ENCODE data around the gene CRYGA. TPM values are rescaled to one million over a fixed set of nuclear protein-coding genes. Genes with fewer than 3 reads are reported as not detected.
A peak's percentile ranks its signal among the peaks of the same experiment; 100 is the strongest.
"Not testable (repeated sequence)": the region's sequence is repeated elsewhere in the genome, so short reads cannot be mapped to it uniquely, and the experiment has no call there.

The CRYGA gene
- total RNA-seq, 1 donor from 2014 or later: not detected

GRCh38 chr2:208134928-208135586, 28.3 kb downstream of the CRYGA start:
- no peak for DNase-seq (ENCODE audit: missing footprints)
- intact Hi-C loops (cut with DNase I): no loop called here
- no peak for ATAC-seq

DNA sequence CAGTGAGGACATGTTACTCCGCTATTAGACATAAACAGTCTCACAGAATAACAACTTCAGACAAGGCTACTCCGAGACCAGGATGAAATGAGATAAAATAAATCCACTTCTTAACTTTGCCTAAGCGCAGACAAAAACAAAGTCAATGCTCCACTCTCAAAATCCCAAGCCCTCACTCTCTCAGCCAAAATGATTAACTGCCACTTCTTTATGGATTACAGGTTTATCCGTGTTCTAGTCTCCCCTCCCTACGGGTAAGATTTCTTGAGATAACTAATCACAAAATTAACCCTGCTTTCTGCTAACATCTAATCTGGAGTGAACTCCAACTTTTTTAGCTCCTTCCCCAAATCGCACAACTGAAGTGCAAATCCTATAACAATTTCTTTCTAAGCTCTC, 32.7 kb downstream of the CRYGA start:
- DNase-seq (ENCODE audit: missing footprints) (no peak), ATAC-seq (no peak)
- intact Hi-C loops (cut with DNase I): no loop called here

DNA sequence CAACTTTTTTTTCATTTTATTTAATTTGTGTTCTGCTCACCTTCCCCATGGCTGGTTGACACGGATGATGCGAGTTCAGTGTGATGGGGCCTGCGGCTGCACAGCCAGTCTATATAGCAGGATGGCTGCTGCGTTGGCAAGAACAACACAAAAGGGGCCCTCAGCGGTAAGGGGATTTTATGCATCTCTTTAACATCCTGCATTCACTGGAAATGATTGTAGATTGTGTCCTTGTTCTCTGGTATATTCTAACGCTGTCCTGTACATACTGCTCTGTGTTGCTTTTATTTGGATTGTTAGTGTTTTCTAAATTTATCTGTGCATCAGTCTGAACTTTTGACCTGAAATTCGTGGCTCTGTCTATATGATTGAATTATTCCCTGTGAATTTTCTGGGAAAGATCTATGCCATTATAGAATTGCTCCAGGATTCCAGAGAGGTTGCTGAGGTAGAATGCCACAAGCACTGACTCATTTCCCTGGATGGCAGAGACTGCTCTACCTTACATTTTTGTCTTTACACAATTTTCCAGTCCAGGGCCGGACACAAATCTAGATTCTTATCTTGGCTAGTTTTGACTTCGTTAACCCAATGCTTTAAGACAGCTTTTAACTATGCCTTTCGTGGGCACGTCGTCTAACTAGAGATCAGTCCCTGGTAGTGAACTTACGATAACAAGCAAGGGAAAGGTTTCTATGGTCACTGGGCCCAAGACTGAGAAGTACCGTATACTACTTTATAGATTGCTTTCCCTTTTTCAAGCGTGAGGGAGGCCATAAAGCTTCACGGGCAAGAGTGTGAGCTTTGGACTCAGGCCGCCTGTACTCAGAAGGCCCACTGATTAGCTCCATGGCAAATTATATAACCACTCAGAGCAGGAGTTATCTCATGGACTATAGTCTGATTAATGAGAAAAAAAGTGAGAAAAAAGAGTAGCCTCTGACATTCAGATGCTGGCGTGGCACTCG, 33.4 kb downstream of the CRYGA start, which contains the start of gene CRYGC:
TSS of gene CRYGC (minus strand) at position 85 of the 968 bp plus-strand sequence. CDS start at position 49, 36 bp downstream.
- intact Hi-C loops (cut with DNase I): loop anchor here (5.0 kb wide), 1 partner anchor 483 kb away; no protein-coding TSS in a partner anchor
- ATAC-seq (no peak), DNase-seq (ENCODE audit: missing footprints) (no peak)

- DNase-seq (ENCODE audit: missing footprints) (no peak), ATAC-seq (no peak)
- intact Hi-C loops (cut with DNase I): loop anchor here (5.0 kb wide), 1 partner anchor 481 kb away; no protein-coding TSS in a partner anchor
Measured at GRCh38 chr2:208128136-208128535, 35.3 kb downstream of the CRYGA start.

DNA sequence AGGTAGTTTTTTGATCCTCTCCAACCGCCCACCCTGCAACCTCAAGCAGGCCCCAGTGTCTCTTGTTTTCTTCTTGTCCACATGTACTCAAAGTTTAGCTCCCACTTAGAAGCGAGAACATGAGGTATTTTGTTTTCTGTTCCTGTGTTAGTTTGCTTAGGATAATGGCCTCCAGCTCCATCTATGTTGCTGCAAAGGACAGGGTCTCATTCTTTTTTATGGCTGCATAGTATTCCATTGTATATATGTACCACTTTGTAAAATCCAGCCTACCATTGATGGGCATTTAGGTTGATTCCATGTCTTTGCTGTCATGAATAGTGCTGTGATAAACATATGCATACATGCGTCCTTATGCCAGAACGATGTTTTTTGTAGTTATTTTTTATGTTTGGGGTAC, 36.3 kb downstream of the CRYGA start:
- no peak for DNase-seq (ENCODE audit: missing footprints)
- intact Hi-C loops (cut with DNase I): loop anchor here (5.0 kb wide), 1 partner anchor 480 kb away; no protein-coding TSS in a partner anchor

GRCh38 chr2:208125251-208125650, 38.1 kb downstream of the CRYGA start:
- intact Hi-C loops (cut with DNase I): loop anchor here (5.0 kb wide), 1 partner anchor 478 kb away; no protein-coding TSS in a partner anchor
- DNase-seq (ENCODE audit: missing footprints) (no peak), ATAC-seq (no peak)

More for the DNA sequence above, 36.3 kb downstream of the CRYGA start:
- no peak for ATAC-seq

GRCh38 chr2:208124013-208124715, 39.2 kb downstream of the CRYGA start, which contains the start of gene CRYGD:
CRYGD (minus strand) TSS chr2:208124524; CDS start chr2:208124473, 51 bp downstream.
- peak; percentile 70 for DNase-seq (ENCODE audit: missing footprints)
- intact Hi-C loops (cut with DNase I); ATAC-seq: not testable (repeated sequence)

DNA sequence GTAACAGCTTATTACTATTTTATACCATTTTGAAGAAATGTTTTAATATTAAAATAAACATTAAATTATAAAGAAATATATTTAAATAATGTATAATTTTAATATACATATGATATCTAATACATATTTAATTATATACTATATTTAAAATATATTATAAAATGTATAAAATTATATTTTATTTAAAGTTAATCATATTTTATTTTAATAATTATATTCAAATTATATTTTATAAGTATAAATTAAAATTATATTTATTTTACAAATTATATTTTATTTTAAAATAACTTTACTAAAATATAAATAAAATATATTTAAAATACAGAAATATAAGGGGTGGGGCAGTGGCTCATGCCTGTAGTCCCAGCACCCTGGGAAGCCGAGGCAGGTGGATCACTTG, 41.1 kb downstream of the CRYGA start:
- intact Hi-C loops (cut with DNase I): no loop called here
- no peak for ATAC-seq
- no peak for DNase-seq (ENCODE audit: missing footprints)

- ATAC-seq: no peak
- no peak for DNase-seq (ENCODE audit: missing footprints)
- intact Hi-C loops (cut with DNase I): no loop called here
Measured at GRCh38 chr2:208118918-208119317, 44.5 kb downstream of the CRYGA start.

DNA sequence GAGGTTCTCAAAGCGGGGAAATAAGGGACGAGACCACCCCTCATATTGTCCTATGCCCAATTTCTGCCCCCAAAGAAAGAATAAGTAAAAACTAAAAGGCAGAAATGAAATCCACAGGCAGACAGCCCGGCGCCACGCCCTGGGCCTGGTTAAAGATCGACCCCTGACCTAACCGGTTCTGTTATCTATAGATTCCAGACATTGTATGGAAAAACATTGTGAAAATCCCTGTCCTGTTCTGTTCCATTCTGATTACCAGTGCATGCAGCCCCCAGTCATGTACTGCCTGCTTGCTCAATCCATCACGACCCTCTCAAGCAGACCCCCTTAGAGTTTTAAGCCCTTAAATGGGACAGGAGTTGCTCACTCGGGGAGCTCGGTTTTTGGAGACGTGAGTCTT, 46.0 kb downstream of the CRYGA start:
- intact Hi-C loops (cut with DNase I); ATAC-seq; DNase-seq (ENCODE audit: missing footprints): not testable (repeated sequence)

- intact Hi-C loops (cut with DNase I): no loop called here
- ATAC-seq (no peak), DNase-seq (ENCODE audit: missing footprints) (no peak)
Measured at GRCh38 chr2:208112969-208113368, 50.4 kb downstream of the CRYGA start.

DNA sequence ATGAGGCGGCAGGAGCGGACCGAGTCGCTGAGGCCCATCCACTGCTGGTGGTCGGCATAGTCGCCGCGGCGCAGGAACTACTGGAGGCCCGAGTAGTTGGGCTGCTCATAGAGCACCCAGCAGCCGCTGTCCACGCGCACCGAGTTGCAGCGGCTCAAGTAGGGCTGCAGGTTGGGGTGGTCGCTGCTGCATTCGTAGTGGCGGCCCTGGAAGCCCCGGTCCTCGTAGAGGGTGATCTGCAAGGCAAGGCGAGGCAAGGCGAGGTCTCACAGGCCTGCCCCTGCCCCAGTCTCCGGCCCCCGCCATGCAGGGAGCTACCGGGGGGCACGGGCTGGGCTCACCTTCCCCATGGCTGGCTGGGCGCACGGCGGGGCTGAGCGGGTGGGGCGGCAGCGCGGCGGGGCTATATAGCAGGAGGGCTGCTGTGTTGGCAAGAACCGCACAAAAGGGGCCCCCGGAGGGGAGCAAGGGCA, 51.1 kb downstream of the CRYGA start:
- DNase-seq (ENCODE audit: missing footprints): not testable (repeated sequence)

More for the DNA sequence above, 51.1 kb downstream of the CRYGA start:
- intact Hi-C loops (cut with DNase I); ATAC-seq: not testable (repeated sequence)

Other genes starting within 250 kb of the CRYGA start
- 13.6 TPM for gene PLEKHM3, start 138.1 kb downstream of the CRYGA start, total RNA-seq
- gene CRYGD, start 39.1 kb downstream of the CRYGA start, total RNA-seq: not detected
- gene CRYGC, start 33.8 kb downstream of the CRYGA start, total RNA-seq: not detected
- gene CRYGB, start 17.4 kb downstream of the CRYGA start, total RNA-seq: not detected
- gene C2orf80, start 26.4 kb upstream of the CRYGA start, total RNA-seq: not detected
- gene IDH1, start 91.5 kb upstream of the CRYGA start, total RNA-seq: 52.4 TPM
- 14.8 TPM for gene PIKFYVE, start 102.7 kb upstream of the CRYGA start, total RNA-seq
- gene PTH2R, start 243.2 kb upstream of the CRYGA start, total RNA-seq: not detected